SK-N-SH (cell line): ENCODE results near the gene PTEN. TPM values are rescaled to one million over a fixed set of nuclear protein-coding genes. Genes with fewer than 3 reads are reported as not detected.

Experiments
- CTCF ChIA-PET: fragments of 300-600, 350-600 bp; formaldehyde crosslinking; extraction: SDS; loops from one replicate; lab custom pipeline; 2021; lab: Yijun Ruan, JAX
- POLR2A ChIA-PET: fragments of 350-600 bp; sonication (Branson Sonifier 250); formaldehyde crosslinking; extraction: SDS; loops from one replicate; lab custom pipeline; 2020; ENCODE audit warnings: antibody characterized with exemption, inconsistent platforms; lab: Yijun Ruan, JAX
- DNase-seq: peaks from one replicate; pipeline ENCODE4 v3.0.0; 2012
- H2AFZ ChIP-seq: fragments of 200-600 bp; sonication (generic); 2 replicates; pipeline ENCODE4 v1.8.1; 2016; ENCODE audit warnings: antibody characterized with exemption, mild to moderate bottlenecking, low read depth
- H3F3A ChIP-seq: fragments of 200-600 bp; sonication (generic); replicated peaks from 2 replicates; pipeline ENCODE3; 2016; ENCODE audit warnings: antibody characterized with exemption, mild to moderate bottlenecking; ENCODE audit not compliant: insufficient read depth
- H3K27ac ChIP-seq, 2 experiments: fragments of 200-500 bp in 1 of 2; fragments of 200-600 bp in 1 of 2; sonication (Bioruptor generic) in 1 of 2; sonication (generic), shearing (Covaris generic) in 1 of 2; 2 replicates each; pipeline versions ENCODE4 v1.5.1 to v1.6.1; 2014 to 2016; ENCODE audit warnings: low read depth in 2 of 2, inconsistent platforms in 1 of 2, low read length in 1 of 2, mild to moderate bottlenecking in 1 of 2, mixed read lengths in 1 of 2
- H3K27me3 ChIP-seq: fragments of 200-600 bp; sonication (generic), shearing (Covaris generic); 2 replicates; pipeline ENCODE4 v1.6.1; 2016; ENCODE audit warnings: mixed run types; ENCODE audit not compliant: insufficient read depth
- H3K36me3 ChIP-seq, 2 experiments: fragments of 200-500 bp in 1 of 2; fragments of 200-600 bp in 1 of 2; sonication (Bioruptor generic) in 1 of 2; sonication (generic) in 1 of 2; replicated peaks in 1 of 2; 2 replicates each; pipeline versions ENCODE3 to v1.5.1; 2014 to 2016; ENCODE audit warnings: low read length in 1 of 2, mild to moderate bottlenecking in 1 of 2; ENCODE audit not compliant: insufficient read depth in 2 of 2, control insufficient read depth in 1 of 2
- H3K4me1 ChIP-seq, 2 experiments: fragments of 200-500 bp in 1 of 2; fragments of 200-600 bp in 1 of 2; sonication (Bioruptor generic) in 1 of 2; sonication (generic), shearing (Covaris generic) in 1 of 2; 2 replicates each; pipeline versions ENCODE4 v1.5.1 to v1.6.1; 2014 to 2016; ENCODE audit warnings: low read depth in 1 of 2, low read length in 1 of 2, mixed run types in 1 of 2; ENCODE audit not compliant: insufficient read depth in 2 of 2, control insufficient read depth in 1 of 2
- H3K4me2 ChIP-seq: fragments of 200-600 bp; sonication (generic), shearing (Covaris generic); 2 replicates; pipeline ENCODE4 v1.6.1; 2017; ENCODE audit warnings: mixed run types
- H3K4me3 ChIP-seq, 2 experiments: fragments of 200-500 bp in 1 of 2; fragments of 200-600 bp in 1 of 2; sonication (Bioruptor generic) in 1 of 2; sonication (generic), shearing (Covaris generic) in 1 of 2; 2 replicates each; pipeline versions ENCODE4 v1.5.1 to v1.8.1; 2014 to 2016; ENCODE audit warnings: low read depth in 2 of 2, inconsistent platforms in 1 of 2, low read length in 1 of 2, mild to moderate bottlenecking in 1 of 2, mixed read lengths in 1 of 2, moderate library complexity in 1 of 2
- H3K79me2 ChIP-seq: fragments of 200-600 bp; sonication (generic); 2 replicates; pipeline ENCODE4 v1.8.1; 2017; ENCODE audit warnings: mild to moderate bottlenecking; ENCODE audit not compliant: insufficient read depth
- H3K9ac ChIP-seq: fragments of 200-600 bp; sonication (generic); 2 replicates; pipeline ENCODE4 v1.6.1; 2017; ENCODE audit warnings: mixed run types
- H3K9me2 ChIP-seq: fragments of 200-600 bp; sonication (generic); 2 replicates; pipeline ENCODE4 v1.6.1; 2017; ENCODE audit warnings: mixed run types
- H3K9me3 ChIP-seq: fragments of 200-600 bp; sonication (generic); 2 replicates; pipeline ENCODE4 v1.6.1; 2017; ENCODE audit warnings: mixed run types, mild to moderate bottlenecking, moderate library complexity
- H4K20me1 ChIP-seq: fragments of 200-600 bp; sonication (generic); 2 replicates; pipeline ENCODE4 v1.6.1; 2017; ENCODE audit warnings: mild to moderate bottlenecking, mixed run types; ENCODE audit not compliant: insufficient read depth
- CHD2 ChIP-seq: fragments of 150-350 bp; IDR thresholded peaks from 2 replicates; pipeline ENCODE4 v1.6.1; 2018; ENCODE audit warnings: low read length; ENCODE audit not compliant: partially characterized antibody
- CTCF ChIP-seq: fragments of 200-600 bp; sonication (generic); IDR thresholded peaks from 2 replicates; pipeline ENCODE4 v1.6.1; 2017; ENCODE audit warnings: antibody characterized with exemption, mild to moderate bottlenecking, moderate library complexity
- ELF1 ChIP-seq: IDR thresholded peaks from 2 replicates; pipeline ENCODE4 v1.4.0; 2012
- FOSL2 ChIP-seq: IDR thresholded peaks from 2 replicates; pipeline ENCODE4 v1.4.0; 2012; ENCODE audit warnings: low read depth, mild to moderate bottlenecking, moderate library complexity, borderline replicate concordance
- GATA2 ChIP-seq: sonication (generic); formaldehyde crosslinking; IDR thresholded peaks from 2 replicates; pipeline ENCODE4 v1.5.0; 2020; ENCODE audit warnings: mild to moderate bottlenecking, missing genetic modification reagents
- IRF3 ChIP-seq: fragments of 150-350 bp; IDR thresholded peaks from 2 replicates; pipeline ENCODE4 v1.6.1; 2016; ENCODE audit warnings: mild to moderate bottlenecking, low read depth, low read length
- JUND ChIP-seq: IDR thresholded peaks from 2 replicates; pipeline ENCODE4 v1.4.0; 2012
- MXI1 ChIP-seq: IDR thresholded peaks from 2 replicates; pipeline ENCODE4 v1.6.1; 2012; ENCODE audit warnings: mild to moderate bottlenecking, low read depth, low read length, improper control_type of control experiment
- NFIC ChIP-seq: IDR thresholded peaks from 2 replicates; pipeline ENCODE4 v1.4.0; 2012; ENCODE audit warnings: borderline replicate concordance
- POLR2AphosphoS5 ChIP-seq: IDR thresholded peaks from 2 replicates; pipeline ENCODE4 v1.6.1; 2012; ENCODE audit warnings: low read depth, low read length
- RAD21 ChIP-seq: IDR thresholded peaks from 2 replicates; pipeline ENCODE4 v1.6.1; 2012; ENCODE audit warnings: mild to moderate bottlenecking, low read length
- TAF1 ChIP-seq: IDR thresholded peaks from 2 replicates; pipeline ENCODE4 v1.6.1; 2012; ENCODE audit warnings: low read depth, mild to moderate bottlenecking, low read length, moderate library complexity, borderline replicate concordance
- TEAD4 ChIP-seq: IDR thresholded peaks from 2 replicates; pipeline ENCODE4 v1.4.0; 2012; ENCODE audit warnings: mild to moderate bottlenecking, borderline replicate concordance; ENCODE audit not compliant: insufficient read depth
- USF1 ChIP-seq: IDR thresholded peaks from 2 replicates; pipeline ENCODE4 v1.4.0; 2012; ENCODE audit warnings: low read depth, borderline replicate concordance
- WGBS: methylation state at CpG from one replicate; pipeline ENCODE4 v1.1.6; 2017; ENCODE audit warnings: low lambda C conversion rate; 5-methylcytosine and 5-hydroxymethylcytosine counted together
- polyA plus RNA-seq, 3 experiments: library from polyadenylated mRNA; depleted of rRNA; stranded (reverse); fragments of >200 nt; gene quantifications; 2 replicates each; pipeline ENCODE4 v1.2.3, GENCODE V29; 2012
- TF ChIP-seq, protein P1 (sequence below): IDR thresholded peaks from 2 replicates; pipeline ENCODE4; 2012
- TF ChIP-seq, protein P2 (sequence below): IDR thresholded peaks from 2 replicates; pipeline ENCODE4 v1.4.0; 2012; ENCODE audit warnings: low read depth, borderline replicate concordance

The PTEN gene
- polyA plus RNA-seq, 1 of the 3 experiments (the other 2 are of a cell fraction): 12.8 TPM

- TF ChIP-seq, protein P1, sequence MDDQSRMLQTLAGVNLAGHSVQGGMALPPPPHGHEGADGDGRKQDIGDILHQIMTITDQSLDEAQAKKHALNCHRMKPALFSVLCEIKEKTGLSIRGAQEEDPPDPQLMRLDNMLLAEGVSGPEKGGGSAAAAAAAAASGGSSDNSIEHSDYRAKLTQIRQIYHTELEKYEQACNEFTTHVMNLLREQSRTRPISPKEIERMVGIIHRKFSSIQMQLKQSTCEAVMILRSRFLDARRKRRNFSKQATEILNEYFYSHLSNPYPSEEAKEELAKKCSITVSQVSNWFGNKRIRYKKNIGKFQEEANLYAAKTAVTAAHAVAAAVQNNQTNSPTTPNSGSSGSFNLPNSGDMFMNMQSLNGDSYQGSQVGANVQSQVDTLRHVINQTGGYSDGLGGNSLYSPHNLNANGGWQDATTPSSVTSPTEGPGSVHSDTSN: no peak
- TF ChIP-seq GATA2 (CRISPR knock-in tag) (no peak), CHD2 (no peak), USF1 (no peak), TEAD4 (no peak)
- TF ChIP-seq, protein P2, sequence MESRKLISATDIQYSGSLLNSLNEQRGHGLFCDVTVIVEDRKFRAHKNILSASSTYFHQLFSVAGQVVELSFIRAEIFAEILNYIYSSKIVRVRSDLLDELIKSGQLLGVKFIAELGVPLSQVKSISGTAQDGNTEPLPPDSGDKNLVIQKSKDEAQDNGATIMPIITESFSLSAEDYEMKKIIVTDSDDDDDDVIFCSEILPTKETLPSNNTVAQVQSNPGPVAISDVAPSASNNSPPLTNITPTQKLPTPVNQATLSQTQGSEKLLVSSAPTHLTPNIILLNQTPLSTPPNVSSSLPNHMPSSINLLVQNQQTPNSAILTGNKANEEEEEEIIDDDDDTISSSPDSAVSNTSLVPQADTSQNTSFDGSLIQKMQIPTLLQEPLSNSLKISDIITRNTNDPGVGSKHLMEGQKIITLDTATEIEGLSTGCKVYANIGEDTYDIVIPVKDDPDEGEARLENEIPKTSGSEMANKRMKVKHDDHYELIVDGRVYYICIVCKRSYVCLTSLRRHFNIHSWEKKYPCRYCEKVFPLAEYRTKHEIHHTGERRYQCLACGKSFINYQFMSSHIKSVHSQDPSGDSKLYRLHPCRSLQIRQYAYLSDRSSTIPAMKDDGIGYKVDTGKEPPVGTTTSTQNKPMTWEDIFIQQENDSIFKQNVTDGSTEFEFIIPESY: no peak
- Histone ChIP-seq H3K4me2 (no peak overlapping the region), H3K36me3 (no peaks in the 10 kb centered on the region), H3K27me3 (no peaks in the 10 kb centered on the region), H4K20me1 (no peaks in the 10 kb centered on the region), H3K9me2 (no peaks in the 10 kb centered on the region), H3K79me2 (no peaks in the 10 kb centered on the region), H3K9ac (no peak overlapping the region), H3K27ac (no peak overlapping the region), H3F3A (peaks cover 3% of the 10 kb centered on the region), H2AFZ (no peak overlapping the region), H3K4me1 (no peaks in the 10 kb centered on the region), H3K9me3 (no peaks in the 10 kb centered on the region), H3K4me3 (no peak overlapping the region)
- WGBS: 91% methylated on average over 5 of the region's 5 CpGs
- ChIA-PET CTCF (no interaction called here), POLR2A (no interaction called here)
- no peak for DNase-seq
Observed at GRCh38 chr10:87991946-87992345, 128.5 kb downstream of the PTEN start.

DNA sequence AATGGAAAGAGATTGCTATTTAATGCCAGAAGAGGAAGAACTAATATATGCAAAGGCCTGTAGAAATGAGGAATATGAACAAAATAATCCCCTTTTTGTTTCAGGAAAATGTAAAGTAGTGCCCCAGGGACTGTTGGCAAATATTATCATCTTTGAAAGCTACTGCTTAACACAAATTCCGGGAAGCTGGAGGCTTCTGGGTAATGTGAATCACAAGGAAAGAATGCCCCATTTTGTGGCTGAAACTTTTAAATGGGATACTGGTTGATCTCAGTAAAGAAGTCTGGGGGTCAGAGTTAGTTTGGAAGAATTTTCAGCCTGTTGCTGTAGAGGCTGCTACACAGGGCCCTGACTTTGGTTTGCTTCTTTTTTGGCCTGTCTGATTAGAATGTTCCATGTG is 141.0 kb downstream of the PTEN start:
- CTCF ChIA-PET: no interaction called here
- Histone ChIP-seq H3K9ac (no peak overlapping the region), H2AFZ (peak overlapping the region; percentile 78), H3K79me2 (no peaks in the 10 kb centered on the region), H3K4me3 (no peak overlapping the region), H3K27me3 (no peaks in the 10 kb centered on the region), H4K20me1 (no peaks in the 10 kb centered on the region), H3K36me3 (no peaks in the 10 kb centered on the region), H3K4me2 (no peak overlapping the region), H3K9me3 (peaks cover 3% of the 10 kb centered on the region; the same call in 1 of the 2 replicates), H3K4me1 (no peaks in the 10 kb centered on the region), H3K27ac (no peak overlapping the region), H3F3A (no peaks in the 10 kb centered on the region), H3K9me2 (no peaks in the 10 kb centered on the region)
- TF ChIP-seq IRF3 (no peak), POLR2AphosphoS5 (no peak), TAF1 (no peak), CTCF (no peak), ELF1 (no peak), MXI1 (no peak), RAD21 (no peak), FOSL2 (peak; percentile 32; the same call in 1 of the 2 replicates), JUND (peak; percentile 33; the same call in 1 of the 2 replicates), NFIC (no peak)
- TF ChIP-seq, protein P1: no peak
- POLR2A ChIA-PET: no interaction called here
- no peak for DNase-seq
- 31% methylated on average over 1 of the region's 1 CpG for WGBS
